WERI-Rb-1 (cell line): ENCODE results near the gene CKAP5.

Source experiments
- DNase-seq: peaks from one replicate; pipeline ENCODE4 v3.0.0-alpha.2; 2020
- H3K27ac ChIP-seq: fragments of 250-450 bp; sonication (Bioruptor Pico); 2 replicates; pipeline ENCODE4 v1.5.1; 2020; ENCODE audit warnings: mild to moderate bottlenecking, moderate library complexity
- H3K27me3 ChIP-seq: fragments of 250-450 bp; sonication (Bioruptor Pico); 2 replicates; pipeline ENCODE4 v1.5.1; 2021; ENCODE audit warnings: mild to moderate bottlenecking, low read depth, moderate library complexity; ENCODE audit not compliant: insufficient read depth, severe bottlenecking
- H3K36me3 ChIP-seq: fragments of 250-450 bp; sonication (Bioruptor Pico); 2 replicates; pipeline ENCODE4 v1.5.1; 2020; ENCODE audit warnings: mild to moderate bottlenecking, moderate library complexity
- H3K4me3 ChIP-seq: 2 replicates; pipeline ENCODE4 v1.5.1; 2011; ENCODE audit warnings: low read depth, mild to moderate bottlenecking, control low read depth, low read length
- H3K9me3 ChIP-seq: fragments of 250-450 bp; sonication (Bioruptor Pico); 2 replicates; pipeline ENCODE4 v1.5.1; 2021; ENCODE audit warnings: mild to moderate bottlenecking, moderate library complexity; ENCODE audit not compliant: severe bottlenecking
- CTCF ChIP-seq: IDR thresholded peaks from 2 replicates; pipeline ENCODE4 v1.5.1; 2011; ENCODE audit warnings: low read depth, mild to moderate bottlenecking, control low read depth, inconsistent platforms, low read length

The CKAP5 gene

DNA sequence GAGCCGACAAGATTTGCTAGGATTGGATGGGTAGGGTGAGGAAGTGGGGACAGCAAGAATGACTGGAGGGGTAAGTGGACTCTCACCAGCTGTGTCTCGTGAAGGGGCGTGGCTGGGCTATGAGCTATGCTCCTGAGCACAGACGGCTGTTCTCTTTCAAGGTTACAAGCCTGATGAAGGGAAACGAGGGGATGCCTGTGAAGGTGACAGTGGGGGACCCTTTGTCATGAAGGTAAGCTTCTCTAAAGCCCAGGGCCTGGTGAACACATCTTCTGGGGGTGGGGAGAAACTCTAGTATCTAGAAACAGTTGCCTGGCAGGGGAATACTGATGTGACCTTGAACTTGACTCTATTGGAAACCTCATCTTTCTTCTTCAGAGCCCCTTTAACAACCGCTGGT is 107.2 kb downstream of the CKAP5 start:
- Histone ChIP-seq H3K27me3 (no peaks in the 10 kb centered on the region), H3K9me3 (no peaks in the 10 kb centered on the region), H3K27ac (no peak overlapping the region), H3K4me3 (no peak overlapping the region), H3K36me3 (peaks cover 34% of the 10 kb centered on the region)
- TF ChIP-seq CTCF: no peak
- DNase-seq: no peak

DNA sequence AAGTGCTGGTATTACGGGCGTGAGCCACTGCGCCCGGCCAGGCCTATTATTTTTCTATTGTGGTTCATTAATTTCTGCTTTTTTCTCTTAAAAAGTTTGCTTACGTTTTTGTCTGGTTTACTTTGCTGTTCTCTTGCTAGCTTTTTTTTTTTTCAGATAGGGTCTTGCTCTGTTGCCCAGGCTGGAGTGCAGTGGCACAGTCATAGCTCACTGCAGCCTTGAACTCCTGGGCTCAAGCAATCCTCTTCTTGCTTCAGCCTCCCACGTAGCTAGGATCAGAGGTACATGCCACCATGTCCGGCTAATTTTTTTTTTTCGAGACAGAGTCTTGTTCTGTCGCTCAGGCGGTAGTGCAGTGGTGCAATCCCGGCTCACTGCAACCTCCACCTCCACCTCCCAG is 108.4 kb downstream of the CKAP5 start:
- Histone ChIP-seq H3K9me3 (no peaks in the 10 kb centered on the region), H3K36me3 (peaks cover 22% of the 10 kb centered on the region), H3K4me3 (no peak overlapping the region), H3K27me3 (no peaks in the 10 kb centered on the region), H3K27ac (no peak overlapping the region)
- no peak for TF ChIP-seq CTCF
- DNase-seq: no peak

DNA sequence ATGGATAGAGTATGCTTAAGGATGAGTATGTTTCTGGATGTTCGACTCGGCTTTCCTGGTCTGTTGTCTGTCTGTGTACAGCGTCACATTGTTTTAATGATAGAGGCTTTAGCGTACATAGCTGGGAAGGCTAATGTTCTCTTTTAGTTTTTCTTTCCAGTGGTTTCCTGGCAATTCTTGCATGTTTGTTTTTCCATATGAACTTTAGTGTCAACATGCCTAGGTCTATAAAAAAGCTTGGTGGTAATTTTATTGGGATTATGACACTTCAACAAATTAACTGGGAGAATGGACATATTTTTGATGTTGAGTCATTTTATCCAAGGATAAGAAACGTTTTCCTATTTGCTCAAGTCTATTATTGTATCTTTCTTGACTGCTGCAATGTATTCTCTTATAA is 109.5 kb downstream of the CKAP5 start:
- TF ChIP-seq CTCF: no peak
- Histone ChIP-seq H3K27me3 (no peaks in the 10 kb centered on the region), H3K4me3 (no peak overlapping the region), H3K27ac (no peak overlapping the region), H3K9me3 (no peaks in the 10 kb centered on the region), H3K36me3 (peaks cover 12% of the 10 kb centered on the region)
- DNase-seq: no peak

DNA sequence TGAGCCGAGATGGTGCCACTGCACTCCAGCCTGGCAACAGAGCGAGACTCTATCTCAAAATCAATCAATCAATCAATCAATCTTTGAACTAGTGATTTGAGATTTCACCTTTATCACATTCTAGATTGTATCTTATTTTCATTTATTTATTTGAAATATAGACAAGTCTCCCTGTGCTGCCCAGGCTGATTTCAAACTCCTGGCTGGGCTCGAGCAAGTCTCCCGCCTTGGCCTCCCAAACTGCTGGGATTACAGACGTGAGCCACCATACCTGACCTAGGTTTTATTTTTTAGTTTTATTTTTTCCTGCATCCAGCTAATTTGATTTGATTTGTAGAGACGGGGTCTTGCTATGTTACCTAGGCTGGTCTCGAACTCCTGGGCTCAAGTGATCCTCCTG is 109.9 kb downstream of the CKAP5 start:
- TF ChIP-seq CTCF: no peak
- Histone ChIP-seq H3K9me3 (no peaks in the 10 kb centered on the region), H3K36me3 (peaks cover 7% of the 10 kb centered on the region), H3K27ac (no peak overlapping the region), H3K4me3 (no peak overlapping the region), H3K27me3 (no peaks in the 10 kb centered on the region)
- no peak for DNase-seq

- Histone ChIP-seq H3K9me3 (no peaks in the 10 kb centered on the region), H3K27ac (no peak overlapping the region), H3K36me3 (no peaks in the 10 kb centered on the region), H3K4me3 (no peak overlapping the region), H3K27me3 (no peaks in the 10 kb centered on the region)
- no peak for DNase-seq
- TF ChIP-seq CTCF: no peak
Observed at GRCh38 chr11:46733234-46733633, 112.8 kb downstream of the CKAP5 start.

- Histone ChIP-seq H3K27ac (no peak overlapping the region), H3K27me3 (no peaks in the 10 kb centered on the region), H3K9me3 (no peaks in the 10 kb centered on the region), H3K4me3 (no peak overlapping the region), H3K36me3 (no peaks in the 10 kb centered on the region)
- no peak for DNase-seq
- no peak for TF ChIP-seq CTCF
Observed at GRCh38 chr11:46731545-46731944, 114.5 kb downstream of the CKAP5 start.
